ENCODE measurements around the gene GDPD3. TPM values are rescaled to one million over a fixed set of nuclear protein-coding genes. Genes with fewer than 3 reads are reported as not detected.

The GDPD3 gene
- total and polyA plus RNA-seq, 2 of the 13 experiments (the other 11 are each of a cell fraction or from before 2014, with no cell fraction given), result 18.7 to 20.6 TPM

DNA sequence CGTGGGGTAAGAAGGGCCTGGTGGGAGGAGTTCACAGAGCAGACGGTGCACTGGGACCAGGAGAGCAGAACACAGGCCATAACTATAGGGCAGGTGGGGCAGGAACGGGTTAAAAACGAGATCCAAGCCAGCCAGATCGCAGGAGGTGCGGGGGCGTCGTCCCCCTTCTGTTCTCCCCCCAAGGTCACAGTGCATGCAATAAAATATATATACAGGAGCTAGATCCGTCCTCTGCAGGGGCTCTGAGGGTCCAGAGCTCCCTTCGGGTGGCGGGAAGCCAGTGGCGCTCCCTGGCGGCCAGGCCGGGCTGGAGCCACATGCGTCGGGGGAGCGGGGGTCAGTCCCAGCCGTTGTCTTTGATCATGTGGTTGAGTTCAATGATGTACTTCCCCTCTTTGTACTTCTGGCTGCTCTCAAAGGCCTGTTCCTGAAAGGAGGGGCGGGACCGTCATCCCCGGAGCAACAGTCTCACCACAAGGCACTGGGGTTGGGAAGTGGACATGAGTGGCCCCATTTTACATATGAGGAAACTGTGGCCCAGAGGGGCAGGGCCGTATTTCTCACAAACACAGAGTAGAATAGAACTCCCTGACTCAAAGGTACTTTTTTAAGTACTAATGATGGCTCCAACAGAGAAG is 20.8 kb downstream of the GDPD3 start (continued):
- TF ChIP-seq, protein P1, sequence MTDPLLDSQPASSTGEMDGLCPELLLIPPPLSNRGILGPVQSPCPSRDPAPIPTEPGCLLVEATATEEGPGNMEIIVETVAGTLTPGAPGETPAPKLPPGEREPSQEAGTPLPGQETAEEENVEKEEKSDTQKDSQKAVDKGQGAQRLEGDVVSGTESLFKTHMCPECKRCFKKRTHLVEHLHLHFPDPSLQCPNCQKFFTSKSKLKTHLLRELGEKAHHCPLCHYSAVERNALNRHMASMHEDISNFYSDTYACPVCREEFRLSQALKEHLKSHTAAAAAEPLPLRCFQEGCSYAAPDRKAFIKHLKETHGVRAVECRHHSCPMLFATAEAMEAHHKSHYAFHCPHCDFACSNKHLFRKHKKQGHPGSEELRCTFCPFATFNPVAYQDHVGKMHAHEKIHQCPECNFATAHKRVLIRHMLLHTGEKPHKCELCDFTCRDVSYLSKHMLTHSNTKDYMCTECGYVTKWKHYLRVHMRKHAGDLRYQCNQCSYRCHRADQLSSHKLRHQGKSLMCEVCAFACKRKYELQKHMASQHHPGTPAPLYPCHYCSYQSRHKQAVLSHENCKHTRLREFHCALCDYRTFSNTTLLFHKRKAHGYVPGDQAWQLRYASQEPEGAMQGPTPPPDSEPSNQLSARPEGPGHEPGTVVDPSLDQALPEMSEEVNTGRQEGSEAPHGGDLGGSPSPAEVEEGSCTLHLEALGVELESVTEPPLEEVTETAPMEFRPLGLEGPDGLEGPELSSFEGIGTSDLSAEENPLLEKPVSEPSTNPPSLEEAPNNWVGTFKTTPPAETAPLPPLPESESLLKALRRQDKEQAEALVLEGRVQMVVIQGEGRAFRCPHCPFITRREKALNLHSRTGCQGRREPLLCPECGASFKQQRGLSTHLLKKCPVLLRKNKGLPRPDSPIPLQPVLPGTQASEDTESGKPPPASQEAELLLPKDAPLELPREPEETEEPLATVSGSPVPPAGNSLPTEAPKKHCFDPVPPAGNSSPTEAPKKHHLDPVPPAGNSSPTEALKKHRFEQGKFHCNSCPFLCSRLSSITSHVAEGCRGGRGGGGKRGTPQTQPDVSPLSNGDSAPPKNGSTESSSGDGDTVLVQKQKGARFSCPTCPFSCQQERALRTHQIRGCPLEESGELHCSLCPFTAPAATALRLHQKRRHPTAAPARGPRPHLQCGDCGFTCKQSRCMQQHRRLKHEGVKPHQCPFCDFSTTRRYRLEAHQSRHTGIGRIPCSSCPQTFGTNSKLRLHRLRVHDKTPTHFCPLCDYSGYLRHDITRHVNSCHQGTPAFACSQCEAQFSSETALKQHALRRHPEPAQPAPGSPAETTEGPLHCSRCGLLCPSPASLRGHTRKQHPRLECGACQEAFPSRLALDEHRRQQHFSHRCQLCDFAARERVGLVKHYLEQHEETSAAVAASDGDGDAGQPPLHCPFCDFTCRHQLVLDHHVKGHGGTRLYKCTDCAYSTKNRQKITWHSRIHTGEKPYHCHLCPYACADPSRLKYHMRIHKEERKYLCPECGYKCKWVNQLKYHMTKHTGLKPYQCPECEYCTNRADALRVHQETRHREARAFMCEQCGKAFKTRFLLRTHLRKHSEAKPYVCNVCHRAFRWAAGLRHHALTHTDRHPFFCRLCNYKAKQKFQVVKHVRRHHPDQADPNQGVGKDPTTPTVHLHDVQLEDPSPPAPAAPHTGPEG (CRISPR knock-in tag; IDR thresholded peaks at IDR 0.05), result peak; percentile 58; the same call in 1 of the 2 replicates
- TF ChIP-seq ISL2 (CRISPR knock-in tag; IDR thresholded peaks at IDR 0.05) (peak; percentile 52; the same call in 1 of the 2 replicates), RFXAP (CRISPR knock-in tag; IDR thresholded peaks at IDR 0.05; ENCODE audit: borderline replicate concordance) (0 out of 2 replicates have a peak, but pooled peaks have one; percentile 11), ZFY (CRISPR knock-in tag; IDR thresholded peaks at IDR 0.05) (peak; percentile 51), FOXK1 (CRISPR knock-in tag; IDR thresholded peaks at IDR 0.05; ENCODE audit: borderline replicate concordance, low read depth) (0 out of 2 replicates have a peak, but pooled peaks have one; percentile 49), ZNF383 (CRISPR knock-in tag; IDR thresholded peaks at IDR 0.05; ENCODE audit: borderline replicate concordance) (peak; percentile 91; the same call in 1 of the 2 replicates), RFX1 (IDR thresholded peaks at IDR 0.05) (no peak), CENPX (CRISPR knock-in tag; IDR thresholded peaks at IDR 0.05) (0 out of 2 replicates have a peak, but pooled peaks have one; percentile 54), ZSCAN9 (CRISPR knock-in tag; IDR thresholded peaks at IDR 0.05; ENCODE audit: borderline replicate concordance) (0 out of 2 replicates have a peak, but pooled peaks have one; percentile 49), KDM5B (CRISPR knock-in tag; IDR thresholded peaks at IDR 0.05; ENCODE audit: borderline replicate concordance) (peak; percentile 91), ZNF337 (CRISPR knock-in tag; IDR thresholded peaks at IDR 0.05; ENCODE audit: borderline replicate concordance, low read depth) (no peak), STAG1 (CRISPR knock-in tag; IDR thresholded peaks at IDR 0.05) (peak; percentile 66), ZNF746 (CRISPR knock-in tag; IDR thresholded peaks at IDR 0.05) (peak; percentile 31; the same call in 1 of the 2 replicates), HNRNPLL (IDR thresholded peaks at IDR 0.05; ENCODE audit: low read depth, low read length, poor library complexity, severe bottlenecking) (no peak), HDAC1 (CRISPR knock-in tag; IDR thresholded peaks at IDR 0.05) (peak; percentile 21; the same call in 1 of the 2 replicates)
- TF ChIP-seq, protein P2, sequence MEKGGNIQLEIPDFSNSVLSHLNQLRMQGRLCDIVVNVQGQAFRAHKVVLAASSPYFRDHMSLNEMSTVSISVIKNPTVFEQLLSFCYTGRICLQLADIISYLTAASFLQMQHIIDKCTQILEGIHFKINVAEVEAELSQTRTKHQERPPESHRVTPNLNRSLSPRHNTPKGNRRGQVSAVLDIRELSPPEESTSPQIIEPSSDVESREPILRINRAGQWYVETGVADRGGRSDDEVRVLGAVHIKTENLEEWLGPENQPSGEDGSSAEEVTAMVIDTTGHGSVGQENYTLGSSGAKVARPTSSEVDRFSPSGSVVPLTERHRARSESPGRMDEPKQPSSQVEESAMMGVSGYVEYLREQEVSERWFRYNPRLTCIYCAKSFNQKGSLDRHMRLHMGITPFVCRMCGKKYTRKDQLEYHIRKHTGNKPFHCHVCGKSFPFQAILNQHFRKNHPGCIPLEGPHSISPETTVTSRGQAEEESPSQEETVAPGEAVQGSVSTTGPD (CRISPR knock-in tag; IDR thresholded peaks at IDR 0.05), result peak; percentile 52; the same call in 1 of the 2 replicates
- TF ChIP-seq, protein P3, sequence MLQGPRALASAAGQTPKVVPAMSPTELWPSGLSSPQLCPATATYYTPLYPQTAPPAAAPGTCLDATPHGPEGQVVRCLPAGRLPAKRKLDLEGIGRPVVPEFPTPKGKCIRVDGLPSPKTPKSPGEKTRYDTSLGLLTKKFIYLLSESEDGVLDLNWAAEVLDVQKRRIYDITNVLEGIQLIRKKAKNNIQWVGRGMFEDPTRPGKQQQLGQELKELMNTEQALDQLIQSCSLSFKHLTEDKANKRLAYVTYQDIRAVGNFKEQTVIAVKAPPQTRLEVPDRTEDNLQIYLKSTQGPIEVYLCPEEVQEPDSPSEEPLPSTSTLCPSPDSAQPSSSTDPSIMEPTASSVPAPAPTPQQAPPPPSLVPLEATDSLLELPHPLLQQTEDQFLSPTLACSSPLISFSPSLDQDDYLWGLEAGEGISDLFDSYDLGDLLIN (CRISPR knock-in tag; IDR thresholded peaks at IDR 0.05; ENCODE audit: borderline replicate concordance), result peak; percentile 94; the same call in 1 of the 2 replicates
- TF ChIP-seq, protein P4, sequence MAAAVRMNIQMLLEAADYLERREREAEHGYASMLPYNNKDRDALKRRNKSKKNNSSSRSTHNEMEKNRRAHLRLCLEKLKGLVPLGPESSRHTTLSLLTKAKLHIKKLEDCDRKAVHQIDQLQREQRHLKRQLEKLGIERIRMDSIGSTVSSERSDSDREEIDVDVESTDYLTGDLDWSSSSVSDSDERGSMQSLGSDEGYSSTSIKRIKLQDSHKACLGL (CRISPR knock-in tag; IDR thresholded peaks at IDR 0.05), result 0 out of 2 replicates have a peak, but pooled peaks have one; percentile 19
- TF ChIP-seq, protein P5, sequence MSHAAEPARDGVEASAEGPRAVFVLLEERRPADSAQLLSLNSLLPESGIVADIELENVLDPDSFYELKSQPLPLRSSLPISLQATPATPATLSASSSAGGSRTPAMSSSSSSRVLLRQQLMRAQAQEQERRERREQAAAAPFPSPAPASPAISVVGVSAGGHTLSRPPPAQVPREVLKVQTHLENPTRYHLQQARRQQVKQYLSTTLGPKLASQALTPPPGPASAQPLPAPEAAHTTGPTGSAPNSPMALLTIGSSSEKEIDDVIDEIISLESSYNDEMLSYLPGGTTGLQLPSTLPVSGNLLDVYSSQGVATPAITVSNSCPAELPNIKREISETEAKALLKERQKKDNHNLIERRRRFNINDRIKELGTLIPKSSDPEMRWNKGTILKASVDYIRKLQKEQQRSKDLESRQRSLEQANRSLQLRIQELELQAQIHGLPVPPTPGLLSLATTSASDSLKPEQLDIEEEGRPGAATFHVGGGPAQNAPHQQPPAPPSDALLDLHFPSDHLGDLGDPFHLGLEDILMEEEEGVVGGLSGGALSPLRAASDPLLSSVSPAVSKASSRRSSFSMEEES (CRISPR knock-in tag; IDR thresholded peaks at IDR 0.05), result peak; percentile 95

Data from HepG2 (cell line).